Anterior cingulate cortex (tissue), 58 donors: ENCODE data around the gene KLC3.

Experiments
- DNase-seq, 58 donors: peaks; one replicate each; lab custom pipeline; 2025; lab: John Stamatoyannopoulos, UW

KLC3 gene

GRCh38 chr19:45368127-45368526, 27.6 kb downstream of the KLC3 start:
- no peak for DNase-seq

- no peak for DNase-seq
Measured at GRCh38 chr19:45368737-45369340, 28.3 kb downstream of the KLC3 start.

- DNase-seq, result peak; percentile 91 to 99 (median 98)
Measured at GRCh38 chr19:45370410-45371204, 30.1 kb downstream of the KLC3 start, which contains the start of gene ERCC2. TSS of gene ERCC2 (minus strand) at chr19:45370573. CDS start at chr19:45370540, 33 bp downstream.

GRCh38 chr19:45376045-45376724, 35.6 kb downstream of the KLC3 start:
- no peak for DNase-seq

GRCh38 chr19:45380107-45380506, 39.6 kb downstream of the KLC3 start:
- no peak for DNase-seq

GRCh38 chr19:45382426-45382825, 41.9 kb downstream of the KLC3 start:
- no peak for DNase-seq

GRCh38 chr19:45385392-45386221, 45.1 kb downstream of the KLC3 start:
- DNase-seq, result no peak

- DNase-seq, result no peak
Measured at GRCh38 chr19:45391346-45391745, 50.8 kb downstream of the KLC3 start.

GRCh38 chr19:45391871-45392665, 51.5 kb downstream of the KLC3 start:
- no peak for DNase-seq

- DNase-seq, result no peak
Measured at GRCh38 chr19:45395821-45396617, 55.5 kb downstream of the KLC3 start.

GRCh38 chr19:45400192-45400591, 59.6 kb downstream of the KLC3 start:
- no peak for DNase-seq
